Activated CD4-positive, alpha-beta memory T cell treated with anti-CD3 and anti-CD28 coated beads for 36 hours (primary cell): Measurements from ENCODE around the gene SLC34A1. TPM values are rescaled to one million over a fixed set of nuclear protein-coding genes. Genes with fewer than 3 reads are reported as not detected.
A peak's percentile ranks its signal among the peaks of the same experiment; 100 is the strongest.
"Not testable (repeated sequence)": the region's sequence is repeated elsewhere in the genome, so short reads cannot be mapped to it uniquely, and the experiment has no call there.

Experiments used
- CTCF ChIA-PET: fragments of 350-600 bp; sonication (Branson Sonifier 250); formaldehyde crosslinking; loops from one replicate; lab custom pipeline; 2021; ENCODE audit warnings: antibody characterized with exemption, inconsistent platforms; lab: Charles Lee
- POLR2A ChIA-PET: fragments of 350-600 bp; sonication (Branson Sonifier 250); formaldehyde crosslinking; loops from one replicate; lab custom pipeline; 2021; ENCODE audit warnings: antibody characterized with exemption; lab: Charles Lee
- DNase-seq: peaks from one replicate; pipeline ENCODE4 v3.0.0-alpha.2; 2020
- H3K27ac Mint-ChIP-seq: one replicate; pipeline ENCODE4 v1.8.0; 2021; ENCODE audit warnings: mixed read lengths
- H3K27me3 Mint-ChIP-seq: one replicate; pipeline ENCODE4 v1.8.0; 2021; ENCODE audit warnings: mixed read lengths
- H3K36me3 Mint-ChIP-seq: one replicate; pipeline ENCODE4 v1.8.0; 2021; ENCODE audit warnings: mixed read lengths
- H3K4me1 Mint-ChIP-seq: one replicate; pipeline ENCODE4 v1.8.0; 2021; ENCODE audit warnings: low read depth, mixed read lengths
- H3K4me3 Mint-ChIP-seq: one replicate; pipeline ENCODE4 v1.8.0; 2021; ENCODE audit warnings: mild to moderate bottlenecking, mixed read lengths
- H3K9me3 Mint-ChIP-seq: one replicate; pipeline ENCODE4 v1.8.0; 2021; ENCODE audit warnings: mixed read lengths
- intact Hi-C: fragments of 100-400 bp; cut with micrococcal nuclease; formaldehyde crosslinking; loops from one replicate; pipeline ENCODE4 v1.15.1; 2023
- total RNA-seq, 2 experiments: library from RNA; stranded (reverse); gene quantifications; one replicate each; pipeline ENCODE4 v1.2.3, GENCODE V29; 2021

The SLC34A1 gene
- total RNA-seq, 2 experiments from 2014 or later: 0.15 TPM; not detected in 1

- CTCF ChIA-PET: interaction anchor here (1.3 to 3.4 kb wide), 4 partner anchors 10 to 40 kb away, joined by 3 to 31 read pairs (median 5); no protein-coding TSS in a partner anchor
- POLR2A ChIA-PET: interaction anchor here (2.7 kb wide), 1 partner anchor 12 kb away, joined by 12 read pairs; the partner anchor contains the start of gene GRK6
- Mint-ChIP-seq H3K27ac (no peak overlapping the region), H3K27me3 (no peaks in the 10 kb centered on the region), H3K4me3 (no peak overlapping the region), H3K9me3 (no peaks in the 10 kb centered on the region), H3K36me3 (no peaks in the 10 kb centered on the region), H3K4me1 (peaks cover 46% of the 10 kb centered on the region)
- intact Hi-C loops: no loop called here
- no peak for DNase-seq
Measured at GRCh38 chr5:177414481-177414880, 30.2 kb downstream of the SLC34A1 start.

- DNase-seq, POLR2A ChIA-PET, H3K36me3 Mint-ChIP-seq, intact Hi-C loops, H3K27ac Mint-ChIP-seq, H3K4me3 Mint-ChIP-seq, H3K27me3 Mint-ChIP-seq, H3K9me3 Mint-ChIP-seq: not testable (repeated sequence)
- peaks cover 35% of the 10 kb centered on the region for H3K4me1 Mint-ChIP-seq
- CTCF ChIA-PET: interaction anchor here (3.0 kb wide), 1 partner anchor 13 kb away, joined by 14 read pairs; no protein-coding TSS in a partner anchor
Measured at GRCh38 chr5:177417081-177417480, 32.8 kb downstream of the SLC34A1 start.

GRCh38 chr5:177419046-177419445 is 34.8 kb downstream of the SLC34A1 start:
- Mint-ChIP-seq H3K4me3 (no peak overlapping the region), H3K27me3 (no peaks in the 10 kb centered on the region), H3K4me1 (peaks cover 16% of the 10 kb centered on the region), H3K27ac (no peak overlapping the region), H3K36me3 (no peaks in the 10 kb centered on the region), H3K9me3 (no peaks in the 10 kb centered on the region)
- no peak for DNase-seq
- ChIA-PET CTCF (interaction anchor here (3.0 kb wide), 1 partner anchor 15 kb away, joined by 14 read pairs; no protein-coding TSS in a partner anchor), POLR2A (no interaction called here)
- intact Hi-C loops: no loop called here

- CTCF ChIA-PET: interaction anchor here (15.3 kb wide), 1 partner anchor 17 kb away, joined by 220 read pairs; the partner anchor contains the start of gene PFN3
Measured at GRCh38 chr5:177420472-177420871, 36.2 kb downstream of the SLC34A1 start.

GRCh38 chr5:177421062-177421798 is 37.0 kb downstream of the SLC34A1 start:
- Mint-ChIP-seq H3K9me3 (no peaks in the 10 kb centered on the region), H3K36me3 (no peaks in the 10 kb centered on the region), H3K4me3 (no peak overlapping the region), H3K27ac (peak overlapping the region; percentile 36), H3K27me3 (no peaks in the 10 kb centered on the region), H3K4me1 (peaks cover 19% of the 10 kb centered on the region)
- DNase-seq: no peak
- ChIA-PET POLR2A (no interaction called here), CTCF (interaction anchor here (1.0 to 15.3 kb wide), 3 partner anchors 14 to 34 kb away, joined by 3 to 220 read pairs (median 9); partner anchors contain the start of gene PFN3)
- intact Hi-C loops: no loop called here

More at GRCh38 chr5:177420472-177420871, 36.2 kb downstream of the SLC34A1 start:
- intact Hi-C loops, POLR2A ChIA-PET, H3K27me3 Mint-ChIP-seq, DNase-seq, H3K36me3 Mint-ChIP-seq, H3K27ac Mint-ChIP-seq, H3K9me3 Mint-ChIP-seq, H3K4me3 Mint-ChIP-seq: not testable (repeated sequence)
- H3K4me1 Mint-ChIP-seq: peaks cover 18% of the 10 kb centered on the region

GRCh38 chr5:177423671-177424070 is 39.4 kb downstream of the SLC34A1 start:
- no peaks in the 10 kb centered on the region for H3K27me3 Mint-ChIP-seq
- DNase-seq: no peak

GRCh38 chr5:177425196-177425800 is 41.1 kb downstream of the SLC34A1 start:
- H3K4me3 Mint-ChIP-seq: peak overlapping the region; percentile 87
- CTCF ChIA-PET: interaction anchor here (1.2 to 15.3 kb wide), 7 partner anchors 11 to 116 kb away, joined by 3 to 220 read pairs (median 22); partner anchors contain the start of genes PFN3 and PRR7
- no peak for DNase-seq
- peaks cover 29% of the 10 kb centered on the region for H3K4me1 Mint-ChIP-seq
- H3K27ac Mint-ChIP-seq: peak overlapping the region; percentile 94
- POLR2A ChIA-PET: interaction anchor here (1.1 to 10.6 kb wide), 7 partner anchors 12 to 113 kb away, joined by 3 to 319 read pairs (median 12); partner anchors contain the start of genes MXD3 and PRR7
- no peaks in the 10 kb centered on the region for H3K9me3 Mint-ChIP-seq
- H3K36me3 Mint-ChIP-seq: peaks cover 25% of the 10 kb centered on the region
- H3K27me3 Mint-ChIP-seq: no peaks in the 10 kb centered on the region
- intact Hi-C loops: no loop called here

More at GRCh38 chr5:177423671-177424070, 39.4 kb downstream of the SLC34A1 start:
- Mint-ChIP-seq H3K9me3 (no peaks in the 10 kb centered on the region), H3K4me1 (peaks cover 14% of the 10 kb centered on the region), H3K4me3 (no peak overlapping the region), H3K36me3 (peaks cover 14% of the 10 kb centered on the region), H3K27ac (no peak overlapping the region)
- ChIA-PET POLR2A (interaction anchor here (0.7 to 1.2 kb wide), 2 partner anchors 16 to 20 kb away, joined by 4 read pairs; no protein-coding TSS in a partner anchor), CTCF (interaction anchor here (1.1 to 15.3 kb wide), 8 partner anchors 9 to 114 kb away, joined by 3 to 220 read pairs (median 4); partner anchors contain the start of gene PFN3)
- intact Hi-C loops: no loop called here

- Mint-ChIP-seq H3K36me3 (peaks cover 30% of the 10 kb centered on the region), H3K4me3 (peak overlapping the region; percentile 87), H3K27me3 (no peaks in the 10 kb centered on the region), H3K4me1 (peaks cover 35% of the 10 kb centered on the region), H3K9me3 (no peaks in the 10 kb centered on the region), H3K27ac (peak overlapping the region; percentile 94)
- intact Hi-C loops: loop anchor here (1.0 to 2.0 kb wide), 7 partner anchors 8 to 889 kb away; partner anchors contain the start of genes PDLIM7 and RNF44
- DNase-seq: peak; percentile 100
- CTCF ChIA-PET: interaction anchor here (0.7 to 15.3 kb wide), 8 partner anchors 17 to 116 kb away, joined by 3 to 220 read pairs (median 16); partner anchors contain the start of genes F12, PFN3 and PRR7
- POLR2A ChIA-PET: interaction anchor here (0.6 to 10.6 kb wide), 14 partner anchors 10 to 888 kb away, joined by 3 to 319 read pairs (median 6); partner anchors contain the start of genes LMAN2, MXD3, PRR7 and RNF44
Measured at GRCh38 chr5:177425801-177426565, 41.7 kb downstream of the SLC34A1 start.

GRCh38 chr5:177426566-177427210 is 42.5 kb downstream of the SLC34A1 start, which contains the start of gene GRK6:
GRK6 (plus strand) TSS chr5:177426676; CDS start chr5:177426846, 170 bp downstream.
- no peaks in the 10 kb centered on the region for H3K9me3 Mint-ChIP-seq
- intact Hi-C loops: loop anchor here (1.0 to 2.0 kb wide), 7 partner anchors 8 to 890 kb away; partner anchors contain the start of genes PDLIM7 and RNF44
- ChIA-PET CTCF (interaction anchor here (0.7 to 15.3 kb wide), 8 partner anchors 17 to 117 kb away, joined by 3 to 220 read pairs (median 16); partner anchors contain the start of genes F12, PFN3 and PRR7), POLR2A (interaction anchor here (0.6 to 10.6 kb wide), 16 partner anchors 11 to 889 kb away, joined by 3 to 319 read pairs (median 6); partner anchors contain the start of genes LMAN2, MXD3, PRR7 and RNF44)
- peaks cover 42% of the 10 kb centered on the region for H3K4me1 Mint-ChIP-seq
- H3K36me3 Mint-ChIP-seq: peaks cover 36% of the 10 kb centered on the region
- peak; percentile 82 for DNase-seq
- H3K4me3 Mint-ChIP-seq: peak within 1 kb of the TSS; percentile 97
- H3K27me3 Mint-ChIP-seq: no peaks in the 10 kb centered on the region
- H3K27ac Mint-ChIP-seq: peak within 1 kb of the TSS; percentile 97

GRCh38 chr5:177427211-177427822 is 43.1 kb downstream of the SLC34A1 start:
- peak overlapping the region; percentile 97 for H3K4me3 Mint-ChIP-seq
- peak; percentile 43 for DNase-seq
- ChIA-PET CTCF (interaction anchor here (1.2 to 15.3 kb wide), 7 partner anchors 17 to 109 kb away, joined by 3 to 220 read pairs (median 22); partner anchors contain the start of genes PFN3 and PRR7), POLR2A (interaction anchor here (0.7 to 10.6 kb wide), 10 partner anchors 14 to 890 kb away, joined by 3 to 319 read pairs (median 10); partner anchors contain the start of genes LMAN2, PRR7 and RNF44)
- no peaks in the 10 kb centered on the region for H3K9me3 Mint-ChIP-seq
- H3K4me1 Mint-ChIP-seq: peaks cover 48% of the 10 kb centered on the region
- H3K36me3 Mint-ChIP-seq: peaks cover 42% of the 10 kb centered on the region
- H3K27me3 Mint-ChIP-seq: no peaks in the 10 kb centered on the region
- peak overlapping the region; percentile 97 for H3K27ac Mint-ChIP-seq
- intact Hi-C loops: loop anchor here (2.0 kb wide), 2 partner anchors 15 to 891 kb away; partner anchors contain the start of gene RNF44
